UCSD-AML1 (cell line): ENCODE results near the gene CABLES2.

Source experiments
- DNase-seq: peaks from one replicate; lab custom pipeline; 2025; ENCODE audit not compliant: unreplicated experiment; lab: John Stamatoyannopoulos, UW

CABLES2 gene

GRCh38 chr20:62407221-62407992 lies at the start of gene CABLES2:
CABLES2 (minus strand) TSS chr20:62407285; CDS start chr20:62407276, 9 bp downstream.
- peak; percentile 92 for DNase-seq

DNA sequence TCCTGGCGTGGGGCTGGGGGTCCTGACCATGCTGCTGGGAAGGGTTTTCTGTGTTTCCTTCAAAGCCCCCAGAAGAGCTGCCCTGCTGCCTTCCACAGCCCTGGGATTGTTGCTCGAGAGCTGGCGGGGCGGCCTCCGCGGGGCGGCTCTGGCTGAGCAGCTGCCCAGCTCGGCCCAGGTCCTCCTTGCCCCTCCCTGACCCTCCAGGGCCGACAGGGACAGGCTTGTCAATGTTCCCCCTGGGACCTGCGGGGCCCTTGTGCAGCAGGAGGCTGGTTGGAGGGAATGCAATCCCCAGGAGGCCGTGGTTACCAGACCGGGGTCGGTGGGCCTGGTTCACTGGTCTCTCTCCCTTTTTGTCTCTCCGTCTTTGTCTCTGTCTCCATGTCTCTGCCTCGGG lies 48.8 kb upstream of the CABLES2 start:
- DNase-seq = no peak

DNA sequence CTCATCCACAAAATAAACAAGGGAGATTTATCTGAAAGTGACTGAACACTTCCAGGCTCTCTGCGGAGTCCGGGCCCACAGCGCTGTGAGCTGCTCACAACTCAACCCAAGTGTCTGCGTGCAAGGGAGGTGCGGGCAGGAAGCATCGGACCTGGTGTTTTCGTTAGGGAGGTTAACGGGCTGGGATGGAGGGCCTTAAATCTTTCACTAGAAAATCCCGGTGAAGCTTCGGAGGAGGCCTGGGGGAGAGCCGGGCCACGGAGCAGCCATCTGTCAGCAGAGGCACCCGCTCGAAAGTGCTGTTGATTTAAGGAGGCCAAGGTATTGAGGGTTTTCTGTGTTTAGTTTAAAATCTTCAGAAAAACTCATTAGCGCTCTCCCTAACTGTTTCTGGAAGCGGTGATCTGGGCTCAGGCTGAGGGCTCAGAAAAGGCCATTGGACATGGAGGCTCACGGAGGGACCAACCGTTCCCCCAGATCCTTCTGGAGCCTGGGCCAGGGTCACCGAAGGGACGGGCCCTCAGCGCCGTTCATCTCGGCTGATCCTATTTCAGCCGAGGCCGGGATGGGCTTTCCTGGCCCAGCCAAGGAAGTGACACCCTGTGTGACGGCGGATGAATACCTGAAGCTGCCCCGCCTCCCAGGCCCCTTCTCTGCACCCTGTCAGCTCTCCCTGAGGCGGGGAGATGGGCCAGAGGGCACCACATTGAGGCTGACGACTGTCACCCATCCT lies 48.0 kb upstream of the CABLES2 start:
- no peak for DNase-seq

DNA sequence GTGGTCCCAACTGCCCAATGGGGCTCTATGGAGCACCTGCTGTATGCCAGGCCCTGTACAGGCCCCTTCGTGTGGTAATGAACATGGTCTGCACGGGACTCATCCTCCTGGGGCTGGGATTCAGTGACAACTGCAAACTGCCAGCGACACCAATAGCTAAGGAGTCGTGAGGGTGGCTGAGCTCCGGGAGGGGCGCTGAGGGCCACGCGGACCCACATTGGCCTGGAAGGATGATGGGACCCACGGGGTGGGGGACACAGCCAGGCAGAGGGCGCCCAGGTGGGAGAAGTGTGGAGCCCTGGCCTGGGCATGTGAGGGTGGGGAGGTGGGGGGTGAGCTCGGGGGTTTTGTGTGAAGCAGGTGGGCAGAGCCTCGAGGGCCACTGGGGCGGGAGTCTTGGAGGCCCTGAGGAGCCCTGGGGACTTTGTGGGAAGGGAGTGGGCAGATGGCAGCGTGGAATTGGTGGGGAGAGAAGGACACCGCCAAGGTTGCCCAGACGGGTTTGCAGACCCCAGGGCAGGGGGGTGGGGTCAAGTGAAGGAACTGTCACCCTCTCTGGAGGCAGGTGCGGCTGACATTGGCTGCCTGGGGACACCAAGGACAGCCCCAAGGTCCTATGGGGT lies 46.2 kb upstream of the CABLES2 start:
- DNase-seq = no peak

DNA sequence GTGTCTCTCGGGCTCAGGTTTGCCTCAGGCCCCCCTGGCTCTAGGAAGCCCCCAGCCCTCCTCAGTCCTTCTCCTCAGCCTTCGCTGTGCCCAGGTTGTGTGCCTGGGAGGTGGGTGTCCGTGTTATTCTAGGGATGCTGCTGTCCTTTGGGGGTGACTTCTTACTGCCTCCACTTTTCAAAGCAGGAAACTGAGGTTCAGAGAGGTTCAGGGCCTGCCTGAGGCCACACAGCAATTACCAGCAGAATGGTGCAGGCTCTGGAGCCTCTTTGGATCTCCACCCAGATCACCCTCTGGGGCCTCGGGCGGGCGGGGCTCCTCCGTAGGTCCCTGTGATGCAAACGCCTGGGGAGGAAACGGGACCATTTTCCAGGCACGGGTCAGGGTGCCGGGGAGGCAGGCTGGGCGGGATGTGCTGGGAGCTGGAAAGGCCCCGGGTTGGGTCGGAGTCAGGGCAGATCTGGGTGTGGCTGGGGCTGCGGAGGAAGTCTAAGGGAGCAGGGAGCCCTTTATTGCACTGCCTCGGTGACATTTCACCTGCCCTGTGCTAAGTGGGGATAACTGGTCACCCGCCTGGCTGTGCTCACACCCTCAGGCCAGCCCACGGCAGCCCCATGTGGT lies 45.5 kb upstream of the CABLES2 start:
- no peak for DNase-seq

GRCh38 chr20:62451970-62452369 lies 44.9 kb upstream of the CABLES2 start:
- DNase-seq = no peak

GRCh38 chr20:62451156-62451767 lies 44.2 kb upstream of the CABLES2 start:
- DNase-seq = no peak

GRCh38 chr20:62449951-62450691 lies 43.0 kb upstream of the CABLES2 start:
- no peak for DNase-seq

- DNase-seq = no peak
Observed at GRCh38 chr20:62448788-62449187, 41.7 kb upstream of the CABLES2 start.

- no peak for DNase-seq
Observed at GRCh38 chr20:62448038-62448437, 41.0 kb upstream of the CABLES2 start.

GRCh38 chr20:62446888-62447869 lies 40.1 kb upstream of the CABLES2 start:
- DNase-seq = no peak

DNA sequence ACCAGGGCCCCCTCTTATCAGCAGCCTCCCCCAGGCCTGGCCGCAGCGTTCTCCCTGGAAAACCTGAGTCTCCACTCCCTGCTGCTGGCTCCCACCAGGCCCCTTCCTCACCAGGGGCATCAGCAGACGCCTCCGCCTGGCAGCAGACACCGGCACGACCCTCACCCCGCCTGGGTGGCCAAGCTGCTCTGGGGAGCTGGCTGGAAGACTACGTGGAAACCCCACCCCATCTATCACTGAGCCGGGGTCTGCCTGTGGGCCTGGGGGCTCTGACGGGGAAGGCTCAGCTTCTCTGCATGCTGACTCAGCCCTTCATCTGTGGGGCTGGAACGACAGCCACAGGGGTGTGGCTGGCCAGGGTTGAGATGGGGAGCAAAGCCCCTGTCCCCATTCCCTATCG lies 39.4 kb upstream of the CABLES2 start:
- no peak for DNase-seq

DNA sequence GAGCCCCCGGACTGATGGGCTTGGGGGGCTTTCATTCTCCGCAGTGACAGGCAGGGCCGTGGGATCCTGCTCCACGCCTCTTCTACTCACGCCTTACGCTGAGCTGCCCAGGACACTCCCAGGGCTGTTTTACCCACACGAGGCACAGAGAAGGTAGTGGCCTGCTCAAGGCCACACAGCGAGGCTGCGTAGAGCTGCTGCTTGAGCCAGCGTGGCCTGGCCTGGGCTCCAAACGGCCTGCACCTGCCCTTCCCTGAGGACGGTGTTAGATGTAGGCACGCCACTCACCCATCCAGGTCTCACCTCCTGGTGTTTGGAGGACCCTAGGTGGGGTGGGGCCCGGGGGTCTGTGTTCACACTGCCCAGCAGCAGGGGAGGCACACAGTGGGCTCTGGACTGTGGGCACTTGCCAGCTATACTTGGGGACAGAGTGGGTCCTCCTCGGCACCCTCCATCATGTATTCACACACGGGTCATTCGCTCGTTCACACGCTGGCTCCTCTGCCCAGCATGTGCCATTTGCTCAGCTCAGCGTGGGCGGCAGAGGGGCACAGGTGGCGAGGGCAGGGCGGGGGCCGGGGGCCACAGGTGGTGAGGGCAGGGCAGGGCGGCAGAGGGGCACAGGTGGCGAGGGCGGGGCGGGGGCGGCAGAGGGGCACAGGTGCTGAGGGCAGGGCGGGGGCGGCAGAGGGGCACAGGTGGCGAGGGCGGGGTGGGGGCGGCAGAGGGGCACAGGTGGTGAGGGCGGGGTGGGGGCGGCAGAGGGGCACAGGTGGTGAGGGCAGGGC lies 38.7 kb upstream of the CABLES2 start:
- DNase-seq = no peak

GRCh38 chr20:62444286-62444685 lies 37.2 kb upstream of the CABLES2 start:
- no peak for DNase-seq

DNA sequence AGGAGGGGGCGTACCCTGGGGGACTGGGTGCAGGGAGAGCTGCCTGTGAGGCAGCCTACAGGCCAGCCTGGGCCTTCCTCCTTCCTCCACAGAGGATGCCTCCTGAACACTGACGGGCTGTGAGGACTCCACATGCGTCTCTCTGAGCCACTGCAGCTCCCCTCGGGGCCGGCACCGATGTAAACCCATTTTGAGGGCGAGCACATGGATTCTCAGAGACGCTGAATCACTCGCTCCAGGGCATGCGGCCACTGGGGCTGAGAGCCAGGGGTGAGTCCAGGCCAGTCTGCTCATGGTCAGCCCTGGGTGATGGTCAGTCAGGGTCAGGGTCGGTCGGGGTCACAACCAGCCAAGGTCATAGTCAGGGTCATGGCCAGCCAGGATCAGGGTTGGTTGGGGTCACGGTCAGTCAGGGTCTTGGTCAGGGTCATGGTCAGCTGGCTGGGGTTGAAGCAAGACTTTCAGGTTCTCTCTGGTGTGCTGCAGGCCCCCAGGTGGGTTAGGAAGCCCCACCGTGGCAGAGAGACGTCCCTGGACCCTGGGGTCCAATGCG lies 35.0 kb upstream of the CABLES2 start:
- no peak for DNase-seq

DNA sequence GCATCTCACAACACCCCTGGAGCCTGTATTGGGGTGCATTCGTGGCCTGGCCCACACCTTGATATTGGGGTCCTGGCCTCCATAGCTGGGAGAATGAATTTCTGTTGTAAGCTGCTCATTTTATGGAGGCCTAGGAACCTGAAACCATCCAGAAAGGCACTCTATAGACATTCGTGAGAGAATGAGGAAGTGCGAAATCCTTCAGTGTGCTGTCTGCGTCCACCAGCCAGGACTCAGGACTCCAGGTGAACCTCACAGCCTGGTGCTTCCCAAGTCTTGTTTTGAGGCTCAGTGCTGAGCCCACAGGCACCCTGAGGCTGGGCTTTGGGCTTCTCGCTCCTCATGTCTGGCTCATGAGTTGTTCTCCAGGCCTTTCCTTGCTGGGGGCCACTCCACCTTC lies 32.1 kb upstream of the CABLES2 start:
- no peak for DNase-seq

- no peak for DNase-seq
Observed at GRCh38 chr20:62437927-62438326, 30.8 kb upstream of the CABLES2 start.

DNA sequence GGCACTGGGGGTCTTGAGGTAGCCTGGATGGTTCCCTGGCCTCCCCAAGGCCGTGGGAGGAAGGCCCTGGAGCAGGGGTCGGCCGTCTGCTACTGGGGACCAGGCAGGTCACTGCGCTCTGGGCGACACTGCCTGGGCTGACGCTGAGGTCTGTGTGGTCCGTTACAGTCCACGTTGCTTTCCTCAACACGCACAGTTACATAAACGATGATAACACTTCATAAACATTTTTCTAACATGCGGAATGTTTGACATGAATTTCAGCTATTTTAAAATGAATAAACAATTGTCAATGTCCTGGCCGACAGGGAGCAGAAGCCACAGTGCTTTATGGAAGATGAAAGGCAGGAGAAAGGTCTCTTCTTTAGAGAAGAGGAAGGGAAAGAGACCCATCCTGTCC lies 30.4 kb upstream of the CABLES2 start:
- no peak for DNase-seq
